ENCODE measurements around the gene CYBA. TPM values are rescaled to one million over a fixed set of nuclear protein-coding genes. Genes with fewer than 3 reads are reported as not detected.

The CYBA gene
- total and polyA plus RNA-seq, 2 of the 13 experiments (the other 11 are each of a cell fraction or from before 2014, with no cell fraction given), result 196 to 250 TPM

GRCh38 chr16:88651276-88651988 is 579 bp upstream of the CYBA start (continued):
- TF ChIP-seq ZFP91 (CRISPR knock-in tag; IDR thresholded peaks at IDR 0.05; ENCODE audit: borderline replicate concordance) (peak; percentile 93), HOXA9 (CRISPR knock-in tag; IDR thresholded peaks at IDR 0.05; ENCODE audit: borderline replicate concordance) (no peak), ZBTB20 (CRISPR knock-in tag; IDR thresholded peaks at IDR 0.05; ENCODE audit: borderline replicate concordance, low read depth) (peak; percentile 87; the same call in 1 of the 2 replicates), ZNF451 (CRISPR knock-in tag; IDR thresholded peaks at IDR 0.05) (0 out of 2 replicates have a peak, but pooled peaks have one; percentile 9), HDAC1 (CRISPR knock-in tag; IDR thresholded peaks at IDR 0.05) (peak; percentile 97), RNF2 (conservative IDR thresholded peaks at IDR 0.05; ENCODE audit: low read depth) (0 out of 2 replicates have a peak, but pooled peaks have one; percentile 29), CHD4 (IDR thresholded peaks at IDR 0.05; ENCODE audit: borderline replicate concordance, low read length) (peak; percentile 61; the same call in 1 of the 2 replicates), GATAD1 (CRISPR knock-in tag; IDR thresholded peaks at IDR 0.05) (peak; percentile 92), SP2 (CRISPR knock-in tag; IDR thresholded peaks at IDR 0.05) (no peak), ARID4A (CRISPR knock-in tag; IDR thresholded peaks at IDR 0.05; ENCODE audit: borderline replicate concordance) (peak; percentile 90), SMARCE1 (IDR thresholded peaks at IDR 0.05; ENCODE audit: borderline replicate concordance) (no peak), ZNF484 (CRISPR knock-in tag; IDR thresholded peaks at IDR 0.05; ENCODE audit: borderline replicate concordance, low read depth) (no peak), PRMT3 (CRISPR knock-in tag; IDR thresholded peaks at IDR 0.05; ENCODE audit: borderline replicate concordance, low read depth) (0 out of 2 replicates have a peak, but pooled peaks have one; percentile 70), THAP7 (CRISPR knock-in tag; IDR thresholded peaks at IDR 0.05) (peak; percentile 94), AHR (CRISPR knock-in tag; IDR thresholded peaks at IDR 0.05) (peak; percentile 66; the same call in 1 of the 2 replicates), PAXIP1 (CRISPR knock-in tag; conservative IDR thresholded peaks at IDR 0.05) (peak; percentile 98), ZNF556 (CRISPR knock-in tag; IDR thresholded peaks at IDR 0.05; ENCODE audit: borderline replicate concordance) (peak; percentile 84), ZNF605 (CRISPR knock-in tag; IDR thresholded peaks at IDR 0.05) (peak; percentile 82; the same call in 1 of the 2 replicates)
